Stimulated activated CD4-positive, alpha-beta T cell treated with anti-CD3 and anti-CD28 coated beads, Interleukin-15, amount 100 ng/mL, for 1 hour (primary cell): Measurements from ENCODE around the gene MAT2A.
"Not testable (repeated sequence)": the region's sequence is repeated elsewhere in the genome, so short reads cannot be mapped to it uniquely, and the experiment has no call there.

ENCODE experiments used
- DNase-seq, 2 donors: peaks; one replicate each; pipeline ENCODE4 v3.0.0-alpha.2; 2020; ENCODE audit warnings: low read depth in 1 of 2, low spot score in 1 of 2

The MAT2A gene

GRCh38 chr2:85578243-85579180 is 39.5 kb downstream of the MAT2A start:
- no peak for DNase-seq

- no peak for DNase-seq
Measured at GRCh38 chr2:85579266-85579935, 40.4 kb downstream of the MAT2A start.

GRCh38 chr2:85580206-85580605 is 41.2 kb downstream of the MAT2A start:
- DNase-seq, result no peak

DNA sequence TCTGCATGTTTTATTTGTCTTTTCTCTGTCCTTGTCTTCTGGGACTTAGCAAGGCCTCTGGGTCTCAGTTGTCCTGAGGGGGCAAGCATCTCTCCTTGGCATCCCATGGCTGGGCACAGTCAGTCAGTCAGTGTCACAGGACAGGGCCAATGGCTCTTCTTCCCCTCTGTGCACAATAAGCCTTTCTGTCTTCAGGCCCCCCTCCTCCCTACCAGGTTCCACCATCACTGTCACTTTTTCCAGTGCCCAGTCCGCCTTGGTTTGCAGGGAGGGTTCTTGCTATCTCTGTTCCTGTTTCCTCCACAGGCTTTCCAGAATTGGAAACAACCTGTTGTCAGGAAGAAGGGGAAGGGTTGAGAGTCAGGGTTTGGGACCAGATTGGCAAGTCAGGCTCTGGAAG is 43.5 kb downstream of the MAT2A start:
- no peak for DNase-seq

GRCh38 chr2:85583667-85584353 is 44.8 kb downstream of the MAT2A start:
- DNase-seq, result no peak

GRCh38 chr2:85584354-85584856 is 45.4 kb downstream of the MAT2A start, which contains the start of gene VAMP5:
VAMP5 (plus strand) TSS chr2:85584431; CDS start chr2:85584491, 60 bp downstream.
- DNase-seq, result no peak

- no peak for DNase-seq
Measured at GRCh38 chr2:85584857-85585780, 46.2 kb downstream of the MAT2A start.

DNA sequence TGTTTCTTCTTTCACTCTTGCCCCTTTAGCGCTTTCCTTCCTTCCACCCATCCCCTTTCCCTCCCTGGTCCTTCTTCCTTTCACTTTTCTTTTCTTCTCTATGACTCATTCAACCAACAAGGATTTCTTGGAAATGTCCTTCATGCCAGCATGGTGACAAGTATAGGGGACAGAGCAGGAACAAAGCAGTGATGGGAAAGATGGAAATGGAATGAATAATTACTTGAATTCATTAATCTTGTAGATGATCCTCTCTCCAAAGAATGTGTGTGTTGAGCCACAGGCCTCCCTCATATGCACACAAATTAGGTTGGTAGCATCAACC is 46.8 kb downstream of the MAT2A start:
- no peak for DNase-seq

DNA sequence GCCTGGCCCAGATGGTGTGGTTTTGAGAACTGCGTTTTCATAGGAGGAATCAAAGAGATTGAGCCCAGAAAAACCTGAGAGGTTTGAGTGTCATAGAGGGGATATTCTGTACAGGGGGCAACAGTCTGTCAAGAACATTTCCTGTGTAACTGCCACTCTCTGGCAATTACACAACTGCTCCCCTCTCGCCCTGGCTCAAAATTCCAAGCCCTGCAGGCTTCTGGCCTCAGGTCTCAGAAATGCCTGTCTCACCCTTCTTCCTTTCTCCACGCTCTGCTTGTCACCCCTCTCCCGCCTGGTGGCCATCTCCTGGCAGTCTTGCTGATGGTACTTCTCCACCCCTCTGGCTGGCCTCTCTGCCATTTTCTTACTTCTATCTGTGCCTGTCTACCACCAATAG is 49.3 kb downstream of the MAT2A start:
- DNase-seq, result no peak

GRCh38 chr2:85588645-85589044 is 49.7 kb downstream of the MAT2A start:
- no peak for DNase-seq

DNA sequence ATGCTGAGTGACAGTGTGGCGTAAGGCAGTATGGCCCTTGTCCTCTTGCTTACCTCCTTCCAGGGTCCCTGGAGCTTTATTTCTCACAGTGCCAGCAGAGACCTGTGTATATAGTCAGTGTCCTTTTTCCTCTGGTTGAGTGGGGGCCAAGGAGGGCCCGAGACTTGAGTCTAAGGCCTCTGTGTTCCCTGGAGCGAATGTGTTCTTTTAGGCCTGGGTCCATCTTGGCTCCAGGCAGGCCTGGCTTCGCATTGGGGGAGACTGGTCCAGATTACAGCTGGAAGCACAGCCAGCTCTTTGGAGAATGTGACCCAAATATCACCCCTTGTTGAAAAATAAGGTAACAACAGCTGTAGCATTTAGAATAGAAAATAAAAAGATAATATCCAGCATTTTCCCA is 50.2 kb downstream of the MAT2A start:
- DNase-seq, result no peak

GRCh38 chr2:85589982-85590791 is 51.2 kb downstream of the MAT2A start:
- DNase-seq, result no peak

GRCh38 chr2:85590950-85591349 is 52.0 kb downstream of the MAT2A start:
- DNase-seq, result no peak

DNA sequence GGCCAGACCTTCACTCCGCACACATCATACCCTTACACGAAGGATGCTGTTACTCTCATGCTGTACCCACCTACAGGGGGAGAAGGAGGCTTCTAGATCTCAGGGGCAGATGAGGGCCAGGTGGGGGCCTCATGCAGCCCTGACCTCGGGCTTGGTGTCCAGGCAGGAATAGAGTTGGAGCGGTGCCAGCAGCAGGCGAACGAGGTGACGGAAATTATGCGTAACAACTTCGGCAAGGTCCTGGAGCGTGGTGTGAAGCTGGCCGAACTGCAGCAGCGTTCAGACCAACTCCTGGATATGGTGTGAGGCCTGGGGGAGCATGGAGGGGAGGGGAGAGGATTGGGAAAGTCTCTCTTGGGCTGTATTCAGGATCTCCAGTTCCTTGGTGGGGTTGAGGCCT is 52.6 kb downstream of the MAT2A start:
- no peak for DNase-seq

DNA sequence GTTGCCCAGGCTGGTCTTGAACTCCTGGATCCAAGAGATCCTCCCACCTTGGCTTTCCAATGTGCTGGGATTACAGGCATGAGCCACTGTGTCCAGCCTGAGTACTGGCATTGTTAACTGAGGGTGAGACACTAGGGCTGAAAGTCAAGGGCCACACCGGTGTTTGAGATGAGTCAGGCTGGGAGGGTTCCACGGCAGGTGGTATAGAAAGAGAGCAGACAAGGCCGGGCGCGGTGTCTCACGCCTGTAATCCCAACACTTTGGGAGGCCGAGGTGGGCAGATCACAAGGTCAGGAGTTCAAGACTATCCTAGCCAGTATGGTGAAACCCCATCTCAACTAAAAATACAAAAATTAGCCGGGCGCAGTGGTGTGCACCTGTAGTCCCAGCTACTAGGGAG is 53.3 kb downstream of the MAT2A start:
- not testable (repeated sequence) for DNase-seq

DNA sequence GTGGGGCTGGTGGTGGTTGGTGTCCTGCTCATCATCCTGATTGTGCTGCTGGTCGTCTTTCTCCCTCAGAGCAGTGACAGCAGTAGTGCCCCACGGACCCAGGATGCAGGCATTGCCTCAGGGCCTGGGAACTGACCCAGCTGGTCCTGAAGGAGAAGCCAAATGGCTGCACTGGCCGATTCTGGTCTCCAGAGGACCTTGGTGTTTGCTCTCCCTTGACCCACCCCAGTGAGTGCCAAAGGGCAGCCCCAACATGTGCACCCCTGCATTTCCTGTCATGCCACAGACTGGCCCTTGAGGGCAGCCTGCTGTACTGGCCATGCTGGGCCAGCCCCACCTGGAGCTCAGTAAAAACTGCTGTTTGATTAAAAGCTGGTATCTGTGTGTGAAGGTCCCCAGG is 54.1 kb downstream of the MAT2A start:
- no peak for DNase-seq
